GM23248 (cell line): Measurements from ENCODE around the gene HIPK2. TPM values are rescaled to one million over a fixed set of nuclear protein-coding genes. Genes with fewer than 3 reads are reported as not detected.

Source experiments
- DNase-seq: peaks from one replicate; pipeline ENCODE4 v3.0.0-alpha.2; 2015
- H2AFZ ChIP-seq: fragments of 200-600 bp; sonication (generic); 2 replicates; pipeline ENCODE4 v1.6.1; 2016; ENCODE audit warnings: antibody characterized with exemption
- H3F3A ChIP-seq: fragments of 200-600 bp; sonication (generic); 2 replicates; pipeline ENCODE4 v1.6.1; 2016; ENCODE audit warnings: mild to moderate bottlenecking, antibody characterized with exemption, mixed run types; ENCODE audit not compliant: insufficient read depth
- H3K27ac ChIP-seq: fragments of 200-600 bp; sonication (generic); 2 replicates; pipeline ENCODE4 v1.5.1; 2016; ENCODE audit warnings: mild to moderate bottlenecking
- H3K27me3 ChIP-seq: fragments of 200-600 bp; sonication (generic); replicated peaks from 2 replicates; pipeline ENCODE4 v1.6.1; 2016; ENCODE audit warnings: mild to moderate bottlenecking; ENCODE audit not compliant: insufficient read depth
- H3K36me3 ChIP-seq: fragments of 200-600 bp; sonication (generic); 2 replicates; pipeline ENCODE4 v1.6.1; 2016; ENCODE audit warnings: low read depth, mild to moderate bottlenecking
- H3K4me1 ChIP-seq: fragments of 200-600 bp; sonication (generic); 2 replicates; pipeline ENCODE4 v1.6.1; 2016; ENCODE audit warnings: mild to moderate bottlenecking; ENCODE audit not compliant: insufficient read depth
- H3K4me2 ChIP-seq: fragments of 200-600 bp; sonication (generic); one replicate; pipeline ENCODE4 v1.6.1; 2016; ENCODE audit warnings: mild to moderate bottlenecking; ENCODE audit not compliant: unreplicated experiment
- H3K4me3 ChIP-seq: fragments of 200-600 bp; sonication (generic); 2 replicates; pipeline ENCODE4 v1.5.1; 2016; ENCODE audit warnings: mild to moderate bottlenecking
- H3K79me2 ChIP-seq: fragments of 200-600 bp; sonication (generic); 2 replicates; pipeline ENCODE4 v1.6.1; 2016; ENCODE audit warnings: mild to moderate bottlenecking; ENCODE audit not compliant: insufficient read depth
- H3K9ac ChIP-seq: fragments of 200-600 bp; sonication (generic); 2 replicates; pipeline ENCODE4 v1.6.1; 2016; ENCODE audit warnings: mild to moderate bottlenecking
- H3K9me2 ChIP-seq: fragments of 200-600 bp; sonication (generic); 2 replicates; pipeline ENCODE4 v1.6.1; 2016; ENCODE audit warnings: mixed run types, mild to moderate bottlenecking, moderate library complexity; ENCODE audit not compliant: insufficient read depth
- H3K9me3 ChIP-seq: fragments of 200-600 bp; sonication (generic); one replicate; pipeline ENCODE4 v1.6.1; 2017; ENCODE audit warnings: low read depth
- H4K20me1 ChIP-seq: fragments of 200-600 bp; sonication (generic); 2 replicates; pipeline ENCODE4 v1.6.0; 2016; ENCODE audit not compliant: insufficient read depth
- EZH2 ChIP-seq: fragments of 200-600 bp; sonication (generic); IDR thresholded peaks from 2 replicates; pipeline ENCODE4 v1.6.1; 2018; ENCODE audit warnings: antibody characterized with exemption, mild to moderate bottlenecking; ENCODE audit not compliant: insufficient read depth, poor library complexity, severe bottlenecking
- EZH2phosphoT487 ChIP-seq: fragments of 200-600 bp; sonication (generic); IDR thresholded peaks from 2 replicates; pipeline ENCODE4 v1.6.1; 2018; ENCODE audit warnings: antibody characterized with exemption, moderate library complexity, mild to moderate bottlenecking, low read depth; ENCODE audit not compliant: insufficient read depth
- WGBS, 2 experiments: methylation state at CpG; one replicate each; pipeline ENCODE4 v1.1.6; 2015 to 2017; ENCODE audit warnings: low lambda C conversion rate in 2 of 2, low coverage in 1 of 2; ENCODE audit errors: missing lambda C conversion rate in 2 of 2; 5-methylcytosine and 5-hydroxymethylcytosine counted together
- in situ Hi-C: fragments of 300-500 bp; cut with MboI; formaldehyde crosslinking; loops from 2 replicates; pipeline ENCODE4 v1.15.0; 2020
- polyA plus RNA-seq: library from polyadenylated mRNA; unstranded; fragments of >200 nt; fragmentation: Nextera tagmentation; extraction: Ambion mirVana; gene quantifications from 2 replicates; pipeline ENCODE4 v1.2.1, GENCODE V29; 2016
- total RNA-seq: library from RNA; depleted of rRNA; stranded (reverse); fragments of >200 nt; shearing (Covaris generic); gene quantifications from 2 replicates; pipeline ENCODE4 v1.2.3, GENCODE V29; 2014

The HIPK2 gene
- total and polyA plus RNA-seq, 2 experiments from 2014 or later = 4.7 to 7.9 TPM

- TF ChIP-seq EZH2 (no peak), EZH2phosphoT487 (no peak)
- H3K9me2 ChIP-seq = no peaks in the 10 kb centered on the region
- no peak overlapping the region for H2AFZ ChIP-seq
- no peaks in the 10 kb centered on the region for H3K9me3 ChIP-seq
- H3K4me2 ChIP-seq = no peak overlapping the region
- WGBS, 2 experiments = 98% methylated on average over 2 of the region's 2 CpGs
- DNase-seq = no peak
- peaks cover 9% of the 10 kb centered on the region for H3K4me1 ChIP-seq
- peaks cover 17% of the 10 kb centered on the region for H3K36me3 ChIP-seq
- no peaks in the 10 kb centered on the region for H3K27me3 ChIP-seq
- in situ Hi-C loops = no loop called here
- H3K79me2 ChIP-seq = no peaks in the 10 kb centered on the region
- H3K4me3 ChIP-seq = no peak overlapping the region
- no peaks in the 10 kb centered on the region for H4K20me1 ChIP-seq
- H3K27ac ChIP-seq = no peak overlapping the region
- peaks cover 9% of the 10 kb centered on the region; the same call in 1 of the 2 replicates for H3F3A ChIP-seq
- H3K9ac ChIP-seq = no peak overlapping the region
Measured at GRCh38 chr7:139594090-139594489, 183.7 kb downstream of the HIPK2 start.

DNA sequence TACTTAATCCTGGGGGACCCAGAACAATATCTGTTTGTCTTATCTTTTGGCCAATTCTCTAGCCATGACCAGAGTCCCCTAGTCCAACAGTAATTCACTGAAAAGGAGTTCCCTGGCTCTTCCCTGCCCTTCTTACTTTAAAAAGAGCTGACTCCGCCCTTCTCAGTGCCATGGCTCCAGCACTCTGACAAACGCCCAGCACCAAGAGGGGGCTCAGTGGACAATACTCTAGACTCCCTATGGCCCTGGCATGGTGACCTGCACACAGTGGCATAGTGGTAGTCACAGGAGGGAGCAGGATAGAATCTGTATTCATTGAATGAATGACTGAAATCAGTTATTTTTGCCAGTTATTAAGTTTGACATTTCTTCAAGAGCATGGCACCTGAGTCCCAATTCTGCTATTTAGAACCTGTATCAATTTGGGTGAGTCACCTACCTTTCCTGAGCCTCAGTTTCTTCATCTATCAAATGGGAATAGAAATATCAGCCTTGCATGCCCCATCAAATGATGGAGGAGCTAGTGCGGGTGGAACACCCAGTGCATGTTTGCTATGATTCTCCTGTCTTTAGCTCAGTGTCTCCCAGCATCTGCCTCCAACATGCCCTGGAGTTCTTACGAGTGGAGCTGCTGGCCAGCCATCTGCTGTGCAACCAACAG lies 184.9 kb downstream of the HIPK2 start:
- Histone ChIP-seq H3K9ac (no peak overlapping the region), H3K4me3 (no peak overlapping the region), H3K36me3 (peaks cover 13% of the 10 kb centered on the region; the same call in 1 of the 2 replicates), H3K27ac (no peak overlapping the region), H3K79me2 (no peaks in the 10 kb centered on the region), H3K27me3 (no peaks in the 10 kb centered on the region), H3K9me2 (no peaks in the 10 kb centered on the region), H3K9me3 (no peaks in the 10 kb centered on the region), H4K20me1 (no peaks in the 10 kb centered on the region), H3K4me2 (no peak overlapping the region), H3F3A (peaks cover 9% of the 10 kb centered on the region; the same call in 1 of the 2 replicates), H3K4me1 (peaks cover 9% of the 10 kb centered on the region), H2AFZ (no peak overlapping the region)
- DNase-seq = no peak
- in situ Hi-C loops = no loop called here
- no peak for TF ChIP-seq EZH2phosphoT487
- 87 to 88% methylated on average over 4 of the region's 4 CpGs for WGBS, 2 experiments

- Histone ChIP-seq H3K27ac (no peak overlapping the region), H3K36me3 (peaks cover 14% of the 10 kb centered on the region; the same call in 1 of the 2 replicates), H3K79me2 (no peaks in the 10 kb centered on the region), H3K9me2 (no peaks in the 10 kb centered on the region), H4K20me1 (no peaks in the 10 kb centered on the region), H3K27me3 (no peaks in the 10 kb centered on the region), H3K4me3 (no peak overlapping the region), H3K4me1 (peaks cover 9% of the 10 kb centered on the region), H3K9ac (no peak overlapping the region), H3K4me2 (no peak overlapping the region), H3F3A (peaks cover 9% of the 10 kb centered on the region; the same call in 1 of the 2 replicates), H3K9me3 (no peaks in the 10 kb centered on the region), H2AFZ (no peak overlapping the region)
- in situ Hi-C loops = no loop called here
- DNase-seq = no peak
- 80 to 88% methylated on average over 3 of the region's 3 CpGs for WGBS, 2 experiments
- TF ChIP-seq EZH2phosphoT487 (no peak), EZH2 (no peak)
Measured at GRCh38 chr7:139591550-139592195, 186.1 kb downstream of the HIPK2 start.

DNA sequence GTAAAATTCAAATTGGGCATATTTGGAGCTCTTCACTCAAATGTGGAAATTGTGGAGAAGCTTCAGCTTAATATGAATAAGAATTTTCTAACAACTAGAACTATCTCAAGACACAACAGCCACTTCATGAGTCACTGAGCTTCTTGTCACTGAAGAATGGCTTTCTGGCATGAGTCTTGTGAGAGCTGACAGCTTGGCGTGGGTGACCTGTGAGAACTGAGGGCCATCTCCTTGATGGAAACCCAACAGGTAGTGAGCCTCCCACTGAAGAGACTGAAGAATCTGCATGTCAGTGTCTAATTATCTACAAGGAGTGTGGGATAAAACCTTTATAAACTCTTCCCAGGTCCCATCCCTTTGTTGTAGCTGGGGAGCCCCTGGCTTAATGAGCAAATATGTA lies 188.3 kb downstream of the HIPK2 start:
- in situ Hi-C loops = no loop called here
- H3K27ac ChIP-seq = no peak overlapping the region
- WGBS, 2 experiments = 68 to 88% methylated on average over 1 of the region's 1 CpG
- no peak for TF ChIP-seq EZH2
- TF ChIP-seq EZH2phosphoT487 = no peak
- no peak overlapping the region for H3K4me2 ChIP-seq
- peak; percentile 13 for DNase-seq
- H3K4me1 ChIP-seq = no peaks in the 10 kb centered on the region
- H3K79me2 ChIP-seq = no peaks in the 10 kb centered on the region
- H3K9me3 ChIP-seq = no peaks in the 10 kb centered on the region
- H3K4me3 ChIP-seq = no peak overlapping the region
- no peaks in the 10 kb centered on the region for H3K27me3 ChIP-seq
- no peak overlapping the region for H3K9ac ChIP-seq
- H3F3A ChIP-seq = peaks cover 9% of the 10 kb centered on the region; the same call in 1 of the 2 replicates
- H3K36me3 ChIP-seq = 0 out of 2 replicates have a peak, but pooled peaks cover 17% of the 10 kb centered on the region
- no peak overlapping the region for H2AFZ ChIP-seq
- no peaks in the 10 kb centered on the region for H4K20me1 ChIP-seq
- H3K9me2 ChIP-seq = no peaks in the 10 kb centered on the region
